ENCODE measurements around the gene PALLD.

PALLD gene

GRCh38 chr4:168594121-168594520 lies 97.3 kb downstream of the PALLD start:
- DNase-seq = no peak

GRCh38 chr4:168598191-168598590 lies 101.3 kb downstream of the PALLD start:
- DNase-seq = no peak

GRCh38 chr4:168600796-168601583 lies 104.1 kb downstream of the PALLD start:
- no peak for DNase-seq

- no peak for DNase-seq
These were observed 105.0 kb downstream of the PALLD start for GRCh38 chr4:168601899-168602298.

GRCh38 chr4:168604496-168605373 lies 107.9 kb downstream of the PALLD start:
- DNase-seq = peak; percentile 69

- DNase-seq = no peak
These were observed 108.6 kb downstream of the PALLD start for GRCh38 chr4:168605411-168605810.

- DNase-seq = no peak
These were observed 110.4 kb downstream of the PALLD start for GRCh38 chr4:168607215-168607614.

- DNase-seq = no peak
These were observed 111.9 kb downstream of the PALLD start for GRCh38 chr4:168608771-168609170.

- DNase-seq = no peak
These were observed 112.5 kb downstream of the PALLD start for GRCh38 chr4:168609369-168609768.

GRCh38 chr4:168610911-168611530 lies 114.2 kb downstream of the PALLD start:
- no peak for DNase-seq

- DNase-seq = no peak
These were observed 115.7 kb downstream of the PALLD start for GRCh38 chr4:168612450-168613135.

GRCh38 chr4:168613869-168614268 lies 117.0 kb downstream of the PALLD start:
- no peak for DNase-seq

- no peak for DNase-seq
These were observed 117.6 kb downstream of the PALLD start for GRCh38 chr4:168614281-168615057.

GRCh38 chr4:168615294-168616065 lies 118.6 kb downstream of the PALLD start:
- no peak for DNase-seq

GRCh38 chr4:168618577-168619265 lies 121.9 kb downstream of the PALLD start:
- no peak for DNase-seq

GRCh38 chr4:168619266-168619631 lies 122.4 kb downstream of the PALLD start:
- DNase-seq = no peak

- DNase-seq = no peak
These were observed 125.1 kb downstream of the PALLD start for GRCh38 chr4:168621806-168622589.

- DNase-seq = no peak
These were observed 125.7 kb downstream of the PALLD start for GRCh38 chr4:168622600-168622999.

GRCh38 chr4:168623011-168623410 lies 126.2 kb downstream of the PALLD start:
- no peak for DNase-seq

GRCh38 chr4:168623484-168623883 lies 126.6 kb downstream of the PALLD start:
- no peak for DNase-seq
